ENCODE data around the gene PODXL.

PODXL gene

DNA sequence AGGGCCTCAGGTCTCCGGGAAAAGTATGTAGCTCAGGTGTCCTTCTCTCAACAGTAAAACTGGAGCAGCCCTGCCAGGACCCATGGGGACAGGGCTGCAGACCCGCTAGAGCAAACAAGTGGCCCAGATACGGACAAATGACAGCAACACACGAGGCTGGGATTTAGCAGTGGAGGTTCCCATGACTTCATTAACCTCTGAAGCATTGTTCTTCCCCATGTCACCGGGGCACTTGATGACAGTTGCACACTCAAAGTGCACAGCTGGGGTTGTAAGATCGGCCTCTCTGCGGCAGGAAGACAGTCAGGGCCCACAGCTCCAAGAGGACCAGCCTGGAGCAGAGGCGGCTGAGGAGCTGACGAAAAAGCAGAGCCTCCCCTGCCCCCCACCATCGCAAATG, 12.5 kb upstream of the PODXL start:
- no peak for TF ChIP-seq POU2F2 (IDR thresholded peaks at IDR 0.05; ENCODE audit: low read depth, low read length)
- no peak for TF ChIP-seq TAF1 (IDR thresholded peaks at IDR 0.05; ENCODE audit: low read depth, low read length)
- TF ChIP-seq SPI1 (IDR thresholded peaks at IDR 0.05; ENCODE audit: low read depth, low read length) = no peak
- TF ChIP-seq PAX5 (IDR thresholded peaks at IDR 0.05; ENCODE audit: insufficient read depth, low read length, severe bottlenecking) = no peak
- TF ChIP-seq POLR2A (IDR thresholded peaks at IDR 0.05; ENCODE audit: low read depth, low read length) = no peak
- no peak for TF ChIP-seq POLR2AphosphoS5 (IDR thresholded peaks at IDR 0.05; ENCODE audit: low read depth, low read length)
- DNase-seq (ENCODE audit: insufficient read length, low spot score) (no peak), FAIRE-seq (no peak)

DNA sequence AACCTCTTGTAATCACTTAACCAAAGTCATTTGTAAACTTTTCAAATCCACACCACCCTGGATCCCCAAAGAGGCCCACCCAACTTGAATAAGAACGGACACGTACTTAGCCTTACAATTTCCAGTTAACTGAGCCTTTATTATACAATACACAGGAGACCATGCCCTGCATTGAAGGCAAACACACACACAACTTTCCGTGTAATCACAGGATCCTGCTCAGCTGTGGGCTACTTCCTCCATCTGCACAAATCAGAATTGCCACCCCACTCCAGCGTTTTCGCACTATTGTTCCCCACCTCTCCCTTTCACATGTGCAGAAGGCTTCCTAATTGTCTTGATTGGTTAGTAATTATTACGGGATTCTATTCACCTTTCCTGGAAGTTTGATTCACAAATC, 12.1 kb upstream of the PODXL start:
- DNase-seq (ENCODE audit: insufficient read length, low spot score) = no peak
- no peak for FAIRE-seq
- TF ChIP-seq POLR2AphosphoS5 (IDR thresholded peaks at IDR 0.05; ENCODE audit: low read depth, low read length) (no peak), TAF1 (IDR thresholded peaks at IDR 0.05; ENCODE audit: low read depth, low read length) (no peak), SPI1 (IDR thresholded peaks at IDR 0.05; ENCODE audit: low read depth, low read length) (no peak), PAX5 (IDR thresholded peaks at IDR 0.05; ENCODE audit: insufficient read depth, low read length, severe bottlenecking) (no peak), POU2F2 (IDR thresholded peaks at IDR 0.05; ENCODE audit: low read depth, low read length) (no peak), POLR2A (IDR thresholded peaks at IDR 0.05; ENCODE audit: low read depth, low read length) (no peak)

DNA sequence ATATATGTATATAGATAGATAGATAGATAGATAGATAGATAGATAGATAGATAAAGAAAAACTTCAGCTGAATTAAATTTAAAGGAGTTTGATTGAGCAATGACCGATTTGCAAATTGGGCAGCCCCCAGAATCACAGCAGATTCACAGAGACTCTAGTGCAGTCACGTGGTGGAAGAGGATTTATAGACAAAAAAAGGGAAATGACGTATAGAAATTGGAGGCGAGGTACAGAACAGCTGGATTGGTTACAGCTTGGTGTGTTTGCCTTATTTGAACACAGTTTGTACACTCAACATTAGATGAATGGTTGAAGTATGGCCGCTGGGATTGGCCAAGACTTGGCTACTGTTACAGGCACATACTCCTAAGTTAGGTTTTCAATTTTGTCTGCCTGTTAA, 8.2 kb upstream of the PODXL start:
- DNase-seq (ENCODE audit: insufficient read length, low spot score) = no peak
- FAIRE-seq = no peak
- no peak for TF ChIP-seq POLR2AphosphoS5 (IDR thresholded peaks at IDR 0.05; ENCODE audit: low read depth, low read length)
- TF ChIP-seq TAF1 (IDR thresholded peaks at IDR 0.05; ENCODE audit: low read depth, low read length) = no peak
- no peak for TF ChIP-seq SPI1 (IDR thresholded peaks at IDR 0.05; ENCODE audit: low read depth, low read length)
- TF ChIP-seq POU2F2 (IDR thresholded peaks at IDR 0.05; ENCODE audit: low read depth, low read length) = no peak
- no peak for TF ChIP-seq PAX5 (IDR thresholded peaks at IDR 0.05; ENCODE audit: insufficient read depth, low read length, severe bottlenecking)
- no peak for TF ChIP-seq POLR2A (IDR thresholded peaks at IDR 0.05; ENCODE audit: low read depth, low read length)

DNA sequence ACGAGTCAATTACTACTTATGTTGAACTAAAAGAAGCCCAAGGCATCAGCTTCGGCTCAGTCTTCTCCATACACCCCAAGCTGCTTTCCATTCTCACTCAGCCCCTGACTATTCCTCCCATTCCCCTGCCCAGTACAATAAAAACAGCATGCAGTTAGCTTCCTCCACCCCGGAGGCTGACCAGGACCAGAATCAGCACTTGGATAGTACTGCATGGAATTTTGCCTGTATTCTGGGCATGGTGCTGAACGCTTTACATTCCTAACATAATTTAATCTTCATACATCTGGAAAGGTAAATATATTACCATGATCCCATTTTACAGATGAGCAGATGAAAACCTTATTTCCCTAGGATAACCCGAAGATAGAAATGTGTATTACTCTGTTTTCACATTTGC, 7.5 kb upstream of the PODXL start:
- TF ChIP-seq TAF1 (IDR thresholded peaks at IDR 0.05; ENCODE audit: low read depth, low read length) (no peak), PAX5 (IDR thresholded peaks at IDR 0.05; ENCODE audit: insufficient read depth, low read length, severe bottlenecking) (no peak), SPI1 (IDR thresholded peaks at IDR 0.05; ENCODE audit: low read depth, low read length) (no peak)
- FAIRE-seq = no peak
- no peak for DNase-seq (ENCODE audit: insufficient read length, low spot score)

DNA sequence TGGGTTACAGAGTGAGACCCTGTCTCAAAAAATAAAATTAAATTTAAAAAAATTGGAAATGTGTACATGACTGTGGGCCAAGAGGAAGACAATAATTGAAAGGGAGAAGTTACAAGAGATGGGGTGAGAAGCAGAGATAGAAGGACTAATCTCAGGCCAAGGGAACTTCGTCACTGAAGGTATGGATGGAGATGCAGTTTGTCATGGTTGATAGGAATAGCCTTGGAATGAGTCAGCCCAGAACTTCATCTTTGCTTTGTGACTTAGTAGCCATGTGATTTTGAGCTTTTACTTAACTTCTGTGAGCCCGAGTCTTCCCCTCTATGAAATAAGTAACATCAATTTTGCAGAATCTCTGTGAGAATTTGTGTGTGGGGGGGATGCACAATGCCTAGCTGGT, 6.5 kb upstream of the PODXL start:
- FAIRE-seq (no peak), DNase-seq (ENCODE audit: insufficient read length, low spot score) (no peak)
- TF ChIP-seq PAX5 (IDR thresholded peaks at IDR 0.05; ENCODE audit: insufficient read depth, low read length, severe bottlenecking) (no peak), POU2F2 (IDR thresholded peaks at IDR 0.05; ENCODE audit: low read depth, low read length) (no peak), POLR2A (IDR thresholded peaks at IDR 0.05; ENCODE audit: low read depth, low read length) (no peak), POLR2AphosphoS5 (IDR thresholded peaks at IDR 0.05; ENCODE audit: low read depth, low read length) (no peak), TAF1 (IDR thresholded peaks at IDR 0.05; ENCODE audit: low read depth, low read length) (no peak), SPI1 (IDR thresholded peaks at IDR 0.05; ENCODE audit: low read depth, low read length) (no peak)

DNA sequence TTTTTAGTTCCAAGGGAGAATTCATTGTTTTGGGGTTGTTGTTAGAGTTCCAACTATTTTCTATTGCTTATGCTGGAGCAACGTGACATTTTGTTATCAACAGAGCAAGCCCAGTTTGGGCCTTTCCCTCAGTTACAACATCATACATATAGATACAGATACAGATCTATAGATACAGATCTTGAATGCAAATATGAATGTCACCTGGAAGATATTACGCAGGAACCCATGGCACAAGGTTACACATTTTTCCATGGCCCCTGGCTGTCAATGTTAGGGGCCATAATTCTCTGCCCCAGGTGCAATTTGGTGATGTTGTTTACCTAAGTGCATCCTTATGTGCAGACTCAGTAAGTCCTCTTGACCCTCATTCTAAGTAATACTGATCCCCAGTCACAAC, 3.6 kb upstream of the PODXL start:
- no peak for DNase-seq (ENCODE audit: insufficient read length, low spot score)
- TF ChIP-seq POU2F2 (IDR thresholded peaks at IDR 0.05; ENCODE audit: low read depth, low read length) (no peak), TAF1 (IDR thresholded peaks at IDR 0.05; ENCODE audit: low read depth, low read length) (no peak), SPI1 (IDR thresholded peaks at IDR 0.05; ENCODE audit: low read depth, low read length) (no peak), PAX5 (IDR thresholded peaks at IDR 0.05; ENCODE audit: insufficient read depth, low read length, severe bottlenecking) (no peak), POLR2A (IDR thresholded peaks at IDR 0.05; ENCODE audit: low read depth, low read length) (no peak), POLR2AphosphoS5 (IDR thresholded peaks at IDR 0.05; ENCODE audit: low read depth, low read length) (no peak)
- FAIRE-seq = no peak

DNA sequence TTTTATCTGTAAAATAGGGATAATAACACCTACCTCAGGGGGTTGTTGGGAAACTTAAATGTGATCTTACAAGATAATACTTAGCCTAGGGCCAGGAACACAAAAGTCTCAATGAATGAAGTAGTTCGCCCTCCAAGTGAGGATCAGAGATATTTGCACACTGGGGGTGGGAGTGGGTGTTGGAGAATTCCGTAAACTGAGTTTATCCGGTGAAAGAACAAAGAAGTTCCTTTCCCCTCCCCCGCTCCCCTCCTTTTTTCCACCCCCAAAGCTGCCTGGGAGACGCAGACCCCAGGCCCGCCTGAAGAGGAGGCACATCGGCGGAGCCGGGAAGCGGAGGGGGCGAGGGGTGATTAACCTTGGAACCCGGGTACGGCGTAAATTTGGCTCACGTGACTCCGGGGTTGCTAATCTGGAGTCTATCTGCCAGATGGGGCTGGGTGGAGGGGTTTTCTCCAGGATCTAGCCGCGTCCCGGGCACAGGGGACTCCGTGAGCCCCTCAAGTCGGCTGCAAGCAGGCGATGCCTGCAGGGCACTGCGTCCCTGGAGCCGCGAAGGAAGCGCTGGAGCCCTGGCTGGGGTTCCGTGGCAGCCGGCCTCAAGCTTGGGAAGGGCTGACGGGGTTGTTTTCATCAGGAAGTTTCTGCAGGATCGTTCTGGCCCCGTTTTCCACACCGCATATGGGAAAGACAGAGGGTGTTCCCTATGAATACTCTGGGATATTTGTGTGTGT, 1.4 kb upstream of the PODXL start:
- no peak for DNase-seq (ENCODE audit: insufficient read length, low spot score)
- no peak for TF ChIP-seq POU2F2 (IDR thresholded peaks at IDR 0.05; ENCODE audit: low read depth, low read length)
- no peak for TF ChIP-seq POLR2A (IDR thresholded peaks at IDR 0.05; ENCODE audit: low read depth, low read length)
- TF ChIP-seq POLR2AphosphoS5 (IDR thresholded peaks at IDR 0.05; ENCODE audit: low read depth, low read length) = no peak
- no peak for TF ChIP-seq PAX5 (IDR thresholded peaks at IDR 0.05; ENCODE audit: insufficient read depth, low read length, severe bottlenecking)
- TF ChIP-seq SPI1 (IDR thresholded peaks at IDR 0.05; ENCODE audit: low read depth, low read length) = no peak
- no peak for TF ChIP-seq TAF1 (IDR thresholded peaks at IDR 0.05; ENCODE audit: low read depth, low read length)

DNA sequence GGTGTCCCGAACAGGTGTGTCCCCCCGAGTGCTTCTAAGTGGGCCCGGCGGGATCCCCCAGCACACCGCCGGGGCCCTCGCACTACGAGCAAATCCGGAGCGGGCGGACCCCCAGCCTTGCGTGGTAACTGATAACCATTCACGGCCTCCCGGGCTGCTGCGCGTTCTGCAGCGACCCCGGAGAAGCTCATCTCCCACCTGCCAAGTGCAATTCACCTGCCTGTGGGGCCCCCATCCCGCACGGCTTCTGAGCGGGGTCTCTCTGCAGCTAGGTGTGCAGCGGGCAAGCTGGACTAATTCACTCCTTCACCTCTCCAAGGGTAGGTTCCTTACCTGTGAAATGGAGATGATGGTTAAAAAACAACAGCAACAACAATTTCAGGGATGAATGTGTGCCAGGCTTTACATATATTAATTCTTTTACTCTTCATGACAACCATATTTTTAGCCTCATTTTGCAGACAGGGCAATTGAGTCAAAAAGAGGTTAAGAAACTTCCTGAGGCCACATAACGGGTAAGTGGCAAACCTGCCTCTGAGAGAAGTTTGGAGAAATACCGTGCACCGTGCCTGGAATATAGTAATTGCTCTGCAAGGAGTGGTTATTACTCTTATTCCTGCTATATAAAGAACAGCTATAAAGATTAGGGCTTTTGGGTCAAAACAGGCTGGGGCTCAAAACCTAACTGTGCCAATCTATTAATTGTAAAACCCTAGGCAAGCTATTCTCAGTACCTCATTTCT, 652 bp upstream of the PODXL start:
- no peak for TF ChIP-seq SPI1 (IDR thresholded peaks at IDR 0.05; ENCODE audit: low read depth, low read length)
- DNase-seq (ENCODE audit: insufficient read length, low spot score) = no peak
- FAIRE-seq = no peak

More for the DNA sequence above, 1.4 kb upstream of the PODXL start:
- FAIRE-seq = no peak

DNA sequence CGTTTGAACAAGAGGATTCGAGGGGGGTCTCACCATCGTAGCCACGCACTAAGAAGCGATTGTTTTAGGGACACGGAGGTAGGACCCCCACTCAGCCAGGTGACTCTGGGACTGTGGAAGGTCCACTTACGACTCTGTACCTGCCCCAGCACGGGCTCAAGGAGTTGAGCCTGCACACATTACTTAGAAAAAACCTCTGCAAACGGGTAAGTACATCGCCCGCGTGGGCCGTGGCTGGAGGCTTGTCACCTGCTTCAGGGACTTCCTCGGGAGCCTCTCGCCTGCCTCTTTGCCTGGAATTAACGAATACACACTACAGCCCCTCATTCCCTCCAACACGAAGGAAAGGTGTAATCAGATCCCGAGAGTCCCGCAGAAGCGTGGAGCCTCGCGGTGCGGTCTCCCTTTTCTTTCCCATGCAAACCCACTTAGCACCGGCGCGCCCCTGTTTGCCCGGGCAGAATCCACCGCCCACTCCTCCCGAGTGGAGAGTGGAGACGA, 826 bp downstream of the PODXL start:
- no peak for DNase-seq (ENCODE audit: insufficient read length, low spot score)
- no peak for TF ChIP-seq POLR2A (IDR thresholded peaks at IDR 0.05; ENCODE audit: low read depth, low read length)
- TF ChIP-seq POU2F2 (IDR thresholded peaks at IDR 0.05; ENCODE audit: low read depth, low read length) = no peak
- TF ChIP-seq POLR2AphosphoS5 (IDR thresholded peaks at IDR 0.05; ENCODE audit: low read depth, low read length) = no peak
- no peak for TF ChIP-seq SPI1 (IDR thresholded peaks at IDR 0.05; ENCODE audit: low read depth, low read length)
- TF ChIP-seq TAF1 (IDR thresholded peaks at IDR 0.05; ENCODE audit: low read depth, low read length) = no peak
- TF ChIP-seq PAX5 (IDR thresholded peaks at IDR 0.05; ENCODE audit: insufficient read depth, low read length, severe bottlenecking) = no peak
- no peak for FAIRE-seq
